Omental fat pad (tissue), 4 donors: ENCODE results near the gene CISTR. TPM values are rescaled to one million over a fixed set of nuclear protein-coding genes. Genes with fewer than 3 reads are reported as not detected.
A peak's percentile ranks its signal among the peaks of the same experiment; 100 is the strongest.

Experiments
- ATAC-seq: fragments of 150-250 bp; one replicate; pipeline ENCODE4 v1.9.1; 2016; ENCODE audit warnings: mild to moderate bottlenecking, moderate library complexity; ENCODE audit not compliant: low FRiP score
- DNase-seq: peaks from one replicate; pipeline ENCODE4 v3.0.0-alpha.2; 2019; ENCODE audit warnings: low spot score
- total RNA-seq, 4 donors: library from RNA; depleted of rRNA; stranded (reverse); fragments of >200 nt; gene quantifications; one replicate each; pipeline ENCODE4 v1.1.0, GENCODE V29; 2016
- TF ChIP-seq, protein P1 (sequence below), 3 donors: fragments of 450-650 bp; IDR thresholded peaks; one replicate each; pipeline ENCODE4 v1.5.1; 2016 to 2017; ENCODE audit warnings: antibody characterized with exemption in 3 of 3, mild to moderate bottlenecking in 3 of 3, moderate library complexity in 2 of 3

CISTR gene
- total RNA-seq, 4 donors from 2014 or later = not detected

DNA sequence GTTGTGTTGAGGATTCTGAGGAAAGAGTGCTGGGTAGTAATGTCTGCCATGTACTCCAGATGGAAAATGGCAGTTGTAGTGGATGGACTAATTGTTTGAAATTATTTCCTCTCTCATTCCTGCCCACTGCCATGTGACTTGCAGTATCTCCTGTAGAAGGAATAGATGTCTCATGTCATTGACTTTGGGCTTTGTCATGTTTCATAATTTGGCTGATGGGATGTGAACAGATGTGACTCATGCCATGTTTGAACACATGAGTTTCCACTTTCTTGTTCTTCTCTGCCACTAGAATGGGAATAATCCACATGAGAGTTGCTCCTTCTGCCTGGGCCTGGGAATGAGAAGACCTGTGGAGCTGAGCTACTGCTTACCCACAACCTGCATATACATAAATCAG lies 22.1 kb downstream of the CISTR start:
- DNase-seq (no peak), ATAC-seq (no peak)
- TF ChIP-seq, protein P1, sequence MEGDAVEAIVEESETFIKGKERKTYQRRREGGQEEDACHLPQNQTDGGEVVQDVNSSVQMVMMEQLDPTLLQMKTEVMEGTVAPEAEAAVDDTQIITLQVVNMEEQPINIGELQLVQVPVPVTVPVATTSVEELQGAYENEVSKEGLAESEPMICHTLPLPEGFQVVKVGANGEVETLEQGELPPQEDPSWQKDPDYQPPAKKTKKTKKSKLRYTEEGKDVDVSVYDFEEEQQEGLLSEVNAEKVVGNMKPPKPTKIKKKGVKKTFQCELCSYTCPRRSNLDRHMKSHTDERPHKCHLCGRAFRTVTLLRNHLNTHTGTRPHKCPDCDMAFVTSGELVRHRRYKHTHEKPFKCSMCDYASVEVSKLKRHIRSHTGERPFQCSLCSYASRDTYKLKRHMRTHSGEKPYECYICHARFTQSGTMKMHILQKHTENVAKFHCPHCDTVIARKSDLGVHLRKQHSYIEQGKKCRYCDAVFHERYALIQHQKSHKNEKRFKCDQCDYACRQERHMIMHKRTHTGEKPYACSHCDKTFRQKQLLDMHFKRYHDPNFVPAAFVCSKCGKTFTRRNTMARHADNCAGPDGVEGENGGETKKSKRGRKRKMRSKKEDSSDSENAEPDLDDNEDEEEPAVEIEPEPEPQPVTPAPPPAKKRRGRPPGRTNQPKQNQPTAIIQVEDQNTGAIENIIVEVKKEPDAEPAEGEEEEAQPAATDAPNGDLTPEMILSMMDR (IDR thresholded peaks at IDR 0.05) = no peak

DNA sequence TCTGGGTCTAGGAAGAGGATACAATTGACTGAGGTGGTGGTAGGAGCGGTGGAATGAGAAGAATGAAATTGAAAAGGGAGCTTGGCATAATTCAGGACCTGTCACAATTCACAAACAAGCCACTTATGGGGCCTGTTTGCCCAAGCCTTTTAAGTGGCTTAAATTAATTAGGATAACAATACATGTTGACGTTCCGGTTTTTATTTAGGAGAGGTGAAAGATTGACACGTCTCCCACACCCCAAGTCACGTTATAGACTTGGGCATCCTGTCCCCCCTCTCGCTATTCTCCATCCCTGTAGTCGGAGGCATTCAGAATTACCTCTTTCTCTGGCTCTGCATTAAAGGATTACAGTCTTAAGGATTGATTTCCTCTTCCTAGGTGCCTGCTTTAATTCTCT lies 23.6 kb downstream of the CISTR start:
- ATAC-seq = no peak
- TF ChIP-seq, protein P1 (IDR thresholded peaks at IDR 0.05) = no peak

DNA sequence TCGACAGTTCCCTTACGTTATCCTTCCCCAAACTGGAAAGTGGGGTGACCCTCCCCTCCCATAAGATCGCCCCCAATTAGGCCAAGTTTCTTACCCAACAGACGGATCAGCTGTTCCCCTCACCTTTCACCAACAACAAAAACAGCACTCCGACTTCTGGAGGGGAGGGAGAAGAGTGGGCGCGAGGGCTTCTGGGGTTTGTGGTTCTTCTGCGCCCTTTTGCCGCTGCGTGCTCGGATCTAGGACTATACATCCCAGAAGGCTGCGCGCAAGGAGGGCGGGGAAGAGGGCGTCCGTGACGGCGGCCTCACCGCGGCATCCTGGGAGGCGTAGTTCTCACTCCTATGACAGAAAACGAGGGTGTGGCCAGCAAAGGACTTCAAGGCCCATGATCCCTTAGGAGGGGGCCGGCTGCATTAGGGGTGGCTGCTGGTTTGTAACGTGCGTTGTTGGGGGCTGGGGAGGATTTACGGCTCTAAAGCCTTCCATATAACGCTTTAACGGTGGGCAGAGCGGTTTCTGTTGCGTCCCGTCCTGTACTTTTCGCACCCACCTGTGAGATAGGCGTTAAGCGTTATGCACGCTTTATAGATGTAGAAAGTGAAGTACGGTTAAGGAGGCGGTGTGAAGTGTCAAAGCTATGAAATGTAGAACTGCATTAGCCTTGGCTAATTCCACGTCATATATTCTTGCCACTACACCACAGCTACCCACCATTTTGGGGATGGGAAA lies 24.3 kb downstream of the CISTR start, which contains the start of gene CALCOCO1:
CALCOCO1 (minus strand) TSS at position 143 of the 732 bp plus-strand sequence. CDS start 2,210 bp downstream, outside the sequence.
- TF ChIP-seq, protein P1 (IDR thresholded peaks at IDR 0.05) = no peak
- ATAC-seq (peak; percentile 100), DNase-seq (peak; percentile 81)

More for the DNA sequence above, 23.6 kb downstream of the CISTR start:
- no peak for DNase-seq

DNA sequence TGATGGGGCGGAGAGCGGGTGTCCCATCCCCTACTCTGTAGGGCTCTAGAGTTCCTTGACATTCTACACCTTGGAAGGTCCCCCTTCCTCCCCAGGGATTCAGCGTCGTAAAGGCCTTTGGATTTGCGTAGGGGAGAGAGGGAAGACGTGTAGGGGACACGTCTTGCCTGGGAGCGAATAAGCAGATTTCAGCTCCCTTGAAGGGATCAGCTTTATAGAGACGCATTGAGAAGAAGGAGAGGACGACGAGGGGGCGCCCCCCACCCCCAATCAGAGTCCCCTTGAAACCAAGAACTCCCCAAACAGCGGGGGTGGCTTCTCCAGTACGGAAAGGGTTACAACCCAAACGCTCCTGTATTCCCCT lies 24.9 kb downstream of the CISTR start:
- no peak for DNase-seq
- TF ChIP-seq, protein P1 (IDR thresholded peaks at IDR 0.05) = no peak
- no peak for ATAC-seq

DNA sequence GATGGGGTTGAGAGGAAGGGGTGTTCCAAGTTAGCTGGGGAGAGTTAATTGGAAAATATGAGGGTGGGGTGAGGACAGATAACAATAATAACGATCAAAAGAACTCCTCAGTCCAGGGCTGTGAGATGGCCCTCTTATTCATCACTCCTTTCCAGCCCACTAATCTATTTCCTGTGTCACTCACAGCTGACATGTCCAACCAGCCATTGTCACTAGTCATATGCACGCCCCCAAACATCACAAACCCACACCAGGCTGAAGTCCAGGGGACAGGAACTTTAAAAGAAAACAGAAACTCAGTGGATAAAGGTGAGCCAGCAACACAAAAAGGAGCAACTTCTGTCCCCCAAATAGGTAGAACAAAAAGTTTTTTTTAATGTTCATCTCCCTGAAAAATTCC lies 25.4 kb downstream of the CISTR start:
- TF ChIP-seq, protein P1 (IDR thresholded peaks at IDR 0.05) = no peak
- no peak for DNase-seq

DNA sequence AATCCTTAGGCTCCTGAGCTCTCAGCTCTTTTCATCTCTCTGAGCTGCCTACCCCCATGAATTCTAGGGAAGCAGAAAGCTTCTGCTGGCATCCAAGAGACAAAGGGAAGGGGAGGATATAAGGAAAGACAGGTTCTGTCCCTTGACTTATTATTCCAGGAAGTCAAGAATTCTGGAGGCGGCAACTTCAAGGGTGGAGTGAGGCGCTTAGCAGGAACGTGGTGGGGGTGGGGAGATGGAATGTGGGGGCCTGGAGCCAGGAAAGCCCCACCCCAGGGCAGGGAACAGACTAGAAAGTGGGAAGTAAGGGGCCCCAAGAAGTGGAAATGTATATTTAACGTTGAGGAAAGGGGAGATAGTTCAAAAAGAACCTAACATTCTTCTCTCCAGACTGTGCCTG lies 26.0 kb downstream of the CISTR start:
- TF ChIP-seq, protein P1 (IDR thresholded peaks at IDR 0.05) = no peak
- DNase-seq (no peak), ATAC-seq (no peak)

More for the DNA sequence above, 25.4 kb downstream of the CISTR start:
- ATAC-seq = no peak

DNA sequence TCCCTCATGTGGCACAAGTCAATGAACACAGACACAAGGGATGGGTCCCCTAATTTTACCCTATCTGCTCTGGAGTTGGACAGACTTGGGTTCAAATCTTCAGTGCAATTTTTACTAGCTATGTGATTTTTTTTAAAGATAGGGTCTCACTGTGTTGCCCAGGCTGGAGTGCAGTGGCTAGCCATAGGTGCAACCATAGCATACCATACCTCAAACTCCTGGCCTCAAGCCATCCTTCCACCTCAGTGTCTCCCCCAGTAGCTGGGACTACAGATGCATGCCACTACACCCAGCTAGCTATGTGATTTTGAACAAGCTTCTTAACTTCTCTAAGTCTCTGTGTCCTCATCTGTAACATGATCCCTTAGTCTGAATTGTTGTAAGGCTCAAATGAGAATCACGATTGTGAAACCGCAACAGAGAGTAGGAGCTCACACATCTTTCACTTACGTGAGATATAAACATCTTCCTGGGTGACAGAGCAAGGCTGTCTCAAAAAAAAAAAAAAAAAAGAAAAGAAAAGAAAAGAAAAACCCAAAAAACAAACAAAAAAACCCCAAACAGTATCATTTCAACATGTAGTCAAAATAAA lies 29.2 kb downstream of the CISTR start:
- TF ChIP-seq, protein P1 (IDR thresholded peaks at IDR 0.05) = no peak
- no peak for ATAC-seq

More for the DNA sequence above, 29.2 kb downstream of the CISTR start:
- no peak for DNase-seq
